ENCODE measurements around the gene SNRNP70.
"Not testable (repeated sequence)": the region's sequence is repeated elsewhere in the genome, so short reads cannot be mapped to it uniquely, and the experiment has no call there.

Gene SNRNP70

GRCh38 chr19:49120868-49121267 lies 35.6 kb downstream of the SNRNP70 start:
- Histone ChIP-seq H3K9me3 (no peaks in the 10 kb centered on the region), H3K27me3 (no peaks in the 10 kb centered on the region), H3K36me3 (no peaks in the 10 kb centered on the region), H3K4me3 (ENCODE audit: low read depth, low read length) (no peak overlapping the region), H3K4me1 (no peaks in the 10 kb centered on the region)
- TF ChIP-seq, protein P1, sequence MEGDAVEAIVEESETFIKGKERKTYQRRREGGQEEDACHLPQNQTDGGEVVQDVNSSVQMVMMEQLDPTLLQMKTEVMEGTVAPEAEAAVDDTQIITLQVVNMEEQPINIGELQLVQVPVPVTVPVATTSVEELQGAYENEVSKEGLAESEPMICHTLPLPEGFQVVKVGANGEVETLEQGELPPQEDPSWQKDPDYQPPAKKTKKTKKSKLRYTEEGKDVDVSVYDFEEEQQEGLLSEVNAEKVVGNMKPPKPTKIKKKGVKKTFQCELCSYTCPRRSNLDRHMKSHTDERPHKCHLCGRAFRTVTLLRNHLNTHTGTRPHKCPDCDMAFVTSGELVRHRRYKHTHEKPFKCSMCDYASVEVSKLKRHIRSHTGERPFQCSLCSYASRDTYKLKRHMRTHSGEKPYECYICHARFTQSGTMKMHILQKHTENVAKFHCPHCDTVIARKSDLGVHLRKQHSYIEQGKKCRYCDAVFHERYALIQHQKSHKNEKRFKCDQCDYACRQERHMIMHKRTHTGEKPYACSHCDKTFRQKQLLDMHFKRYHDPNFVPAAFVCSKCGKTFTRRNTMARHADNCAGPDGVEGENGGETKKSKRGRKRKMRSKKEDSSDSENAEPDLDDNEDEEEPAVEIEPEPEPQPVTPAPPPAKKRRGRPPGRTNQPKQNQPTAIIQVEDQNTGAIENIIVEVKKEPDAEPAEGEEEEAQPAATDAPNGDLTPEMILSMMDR (IDR thresholded peaks at IDR 0.05; ENCODE audit: low read depth, low read length), result no peak
- DNase-seq, result no peak

DNA sequence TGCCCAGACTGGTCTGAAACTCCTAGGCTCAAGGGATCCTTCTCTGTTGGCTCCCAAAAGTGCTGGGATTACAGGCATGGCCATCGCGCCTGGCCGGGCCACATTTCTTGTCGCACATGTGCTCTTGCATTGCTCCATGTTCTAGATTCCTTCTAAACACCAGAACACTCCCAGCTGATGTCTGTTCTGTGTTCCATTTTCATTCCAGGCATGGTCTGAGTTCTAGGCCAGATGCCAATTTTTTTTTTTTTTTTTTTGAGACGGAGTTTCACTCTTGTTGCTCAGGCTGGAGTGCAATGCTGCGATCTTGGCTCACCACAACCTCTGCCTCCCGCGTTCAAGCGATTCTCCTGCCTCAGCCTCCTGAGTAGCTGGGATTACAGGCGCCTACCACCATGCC lies 36.6 kb downstream of the SNRNP70 start:
- H3K36me3 ChIP-seq; H3K27me3 ChIP-seq; DNase-seq; H3K4me3 ChIP-seq (ENCODE audit: low read depth, low read length); H3K9me3 ChIP-seq; H3K4me1 ChIP-seq: not testable (repeated sequence)

- not testable (repeated sequence) for H3K36me3 ChIP-seq; DNase-seq; H3K27me3 ChIP-seq; H3K4me1 ChIP-seq; H3K4me3 ChIP-seq (ENCODE audit: low read depth, low read length); H3K9me3 ChIP-seq
Measured at GRCh38 chr19:49123285-49123684, 38.0 kb downstream of the SNRNP70 start.

GRCh38 chr19:49125025-49125731 lies 39.9 kb downstream of the SNRNP70 start:
- no peak overlapping the region for H3K4me3 ChIP-seq (ENCODE audit: low read depth, low read length)
- no peaks in the 10 kb centered on the region for H3K27me3 ChIP-seq
- H3K4me1 ChIP-seq, result peaks cover 4% of the 10 kb centered on the region; the same call in 1 of the 2 replicates
- no peak for DNase-seq
- peaks cover 5% of the 10 kb centered on the region; the same call in 1 of the 2 replicates for H3K36me3 ChIP-seq
- TF ChIP-seq, protein P1 (IDR thresholded peaks at IDR 0.05; ENCODE audit: low read depth, low read length), result no peak
- H3K9me3 ChIP-seq, result no peaks in the 10 kb centered on the region

- DNase-seq, result no peak
- Histone ChIP-seq H3K9me3 (no peaks in the 10 kb centered on the region), H3K4me1 (peaks cover 4% of the 10 kb centered on the region; the same call in 1 of the 2 replicates), H3K27me3 (no peaks in the 10 kb centered on the region), H3K36me3 (peaks cover 9% of the 10 kb centered on the region; the same call in 1 of the 2 replicates), H3K4me3 (ENCODE audit: low read depth, low read length) (no peak overlapping the region)
- TF ChIP-seq, protein P1 (IDR thresholded peaks at IDR 0.05; ENCODE audit: low read depth, low read length), result no peak
Measured at GRCh38 chr19:49126575-49126974, 41.3 kb downstream of the SNRNP70 start.

GRCh38 chr19:49127225-49127624 lies 42.0 kb downstream of the SNRNP70 start:
- H3K9me3 ChIP-seq; H3K4me3 ChIP-seq (ENCODE audit: low read depth, low read length); H3K27me3 ChIP-seq; H3K4me1 ChIP-seq; H3K36me3 ChIP-seq; DNase-seq: not testable (repeated sequence)

DNA sequence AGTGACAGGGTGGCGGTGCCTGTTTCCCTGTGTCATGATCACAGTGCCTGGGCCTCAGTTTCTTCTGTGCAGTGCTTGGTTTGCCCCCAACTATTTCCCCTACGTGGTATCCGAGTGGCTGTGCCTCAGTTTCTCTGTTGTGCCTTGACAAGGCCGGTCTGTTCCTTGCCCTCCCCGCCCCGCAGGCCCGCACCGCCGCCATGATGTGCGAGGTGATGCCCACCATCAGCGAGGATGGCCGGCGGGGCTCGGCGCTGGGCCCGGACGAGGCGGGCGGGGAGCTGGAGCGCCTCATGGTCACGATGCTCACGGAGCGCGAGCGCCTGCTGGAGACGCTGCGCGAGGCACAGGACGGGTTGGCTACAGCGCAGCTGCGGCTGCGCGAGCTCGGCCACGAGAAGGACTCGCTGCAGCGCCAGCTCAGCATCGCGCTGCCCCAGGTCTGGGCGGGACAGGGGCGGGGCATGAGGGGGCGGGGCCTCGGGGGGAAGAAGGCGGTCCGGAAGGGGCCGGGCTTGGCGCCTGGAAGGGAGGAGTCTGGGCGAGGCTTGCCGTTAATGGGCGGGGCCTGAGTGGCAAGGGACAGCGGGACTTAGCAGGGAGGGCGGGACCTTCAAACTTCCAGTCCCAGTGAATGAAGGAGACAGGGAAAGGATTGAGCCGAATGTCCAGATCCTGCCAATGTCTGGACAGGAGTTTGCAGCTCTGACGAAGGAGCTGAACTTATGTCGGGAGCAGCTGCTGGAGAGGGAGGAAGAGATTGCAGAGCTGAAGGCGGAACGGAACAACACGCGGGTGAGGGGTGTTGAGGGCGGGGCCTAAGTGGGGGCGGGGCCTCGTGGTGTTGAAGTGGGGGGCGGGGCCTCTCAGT lies 42.7 kb downstream of the SNRNP70 start:
- peaks cover 13% of the 10 kb centered on the region; the same call in 1 of the 2 replicates for H3K36me3 ChIP-seq
- TF ChIP-seq, protein P1 (IDR thresholded peaks at IDR 0.05; ENCODE audit: low read depth, low read length), result no peak
- H3K4me1 ChIP-seq, result peaks cover 4% of the 10 kb centered on the region; the same call in 1 of the 2 replicates
- DNase-seq, result peak; percentile 97
- H3K27me3 ChIP-seq, result no peaks in the 10 kb centered on the region
- peak overlapping the region; percentile 47 for H3K4me3 ChIP-seq (ENCODE audit: low read depth, low read length)
- H3K9me3 ChIP-seq, result no peaks in the 10 kb centered on the region

Data from BE2C (cell line).